A673 (cell line): Measurements from ENCODE around the gene SH2B3. TPM values are rescaled to one million over a fixed set of nuclear protein-coding genes. Genes with fewer than 3 reads are reported as not detected.
A peak's percentile ranks its signal among the peaks of the same experiment; 100 is the strongest.

Experiments
- BruUV-seq: library from RNA; stranded (reverse); fragments of 400-500 nt; replicated peaks from 2 replicates; lab custom pipeline; 2021; lab: Mats Ljungman, UMichigan
- CTCF ChIA-PET: fragments of 300-600 bp; sonication (Branson Sonifier 250); formaldehyde crosslinking; loops from one replicate; lab custom pipeline; 2022; ENCODE audit warnings: antibody characterized with exemption; lab: Charles Lee
- POLR2A ChIA-PET: fragments of 300-600 bp; sonication (Branson Sonifier 250); formaldehyde crosslinking; loops from one replicate; lab custom pipeline; 2022; ENCODE audit warnings: antibody characterized with exemption; ENCODE audit not compliant: low non-redundant PET; lab: Charles Lee
- DNase-seq: peaks from one replicate; pipeline ENCODE4 v3.0.0-alpha.2; 2015; ENCODE audit warnings: low spot score
- H3K27ac ChIP-seq: fragments of 200-600 bp; sonication (generic); 2 replicates; pipeline ENCODE4 v1.5.1; 2016; ENCODE audit warnings: mixed run types, low read depth, mild to moderate bottlenecking, mixed read lengths, antibody characterized with exemption, low read length; ENCODE audit not compliant: poor library complexity, severe bottlenecking
- H3K27me3 ChIP-seq: fragments of 200-600 bp; sonication (generic); replicated peaks from 2 replicates; pipeline ENCODE4 v1.6.1; 2017; ENCODE audit warnings: mixed run types, low read depth, mild to moderate bottlenecking, mixed read lengths, antibody characterized with exemption, low read length; ENCODE audit not compliant: insufficient read depth, poor library complexity
- H3K36me3 ChIP-seq: fragments of 200-600 bp; sonication (generic); 2 replicates; pipeline ENCODE4 v1.6.1; 2016; ENCODE audit warnings: mixed run types, mild to moderate bottlenecking, mixed read lengths, antibody characterized with exemption, low read length; ENCODE audit not compliant: insufficient read depth, poor library complexity, severe bottlenecking
- H3K4me1 ChIP-seq: fragments of 200-600 bp; sonication (generic); 2 replicates; pipeline ENCODE4 v1.6.1; 2017; ENCODE audit warnings: mixed run types, mild to moderate bottlenecking, mixed read lengths, antibody characterized with exemption, low read length; ENCODE audit not compliant: insufficient read depth, poor library complexity, severe bottlenecking
- H3K4me3 ChIP-seq: fragments of 200-600 bp; sonication (generic); 2 replicates; pipeline ENCODE4 v1.5.1; 2016; ENCODE audit warnings: low read depth, mixed run types, mild to moderate bottlenecking, mixed read lengths, low read length; ENCODE audit not compliant: poor library complexity, severe bottlenecking
- H3K9me3 ChIP-seq: fragments of 200-600 bp; sonication (generic); 2 replicates; pipeline ENCODE4 v1.6.1; 2016; ENCODE audit warnings: mixed run types, low read depth, mild to moderate bottlenecking, mixed read lengths, antibody characterized with exemption, low read length; ENCODE audit not compliant: poor library complexity, severe bottlenecking
- CTCF ChIP-seq: fragments of 300-800, 200-600 bp; sonication (generic); conservative IDR thresholded peaks from 2 replicates; pipeline ENCODE4 v1.5.1; 2017; ENCODE audit warnings: low read depth, mild to moderate bottlenecking, antibody characterized with exemption, low read length, moderate library complexity, mixed read lengths
- EZH2 ChIP-seq: fragments of 200-600 bp; sonication (generic); IDR thresholded peaks from 2 replicates; pipeline ENCODE4 v1.6.1; 2017; ENCODE audit warnings: borderline replicate concordance, low read depth, mild to moderate bottlenecking, mixed read lengths, antibody characterized with exemption, low read length; ENCODE audit not compliant: poor library complexity, severe bottlenecking
- intact Hi-C: fragments of 100-400 bp; cut with micrococcal nuclease; formaldehyde crosslinking; loops from one replicate; pipeline ENCODE4 v1.10.0; 2022; ENCODE audit not compliant: unreplicated experiment
- total RNA-seq: library from RNA; stranded (reverse); gene quantifications from 2 replicates; pipeline ENCODE4 v1.2.3, GENCODE V29; 2021

The SH2B3 gene
- total RNA-seq, 1 experiment from 2014 or later: 133 TPM

GRCh38 chr12:111447571-111448265 is 42.0 kb downstream of the SH2B3 start:
- Histone ChIP-seq H3K4me3 (no peak overlapping the region), H3K27ac (peak overlapping the region; percentile 65), H3K27me3 (no peaks in the 10 kb centered on the region), H3K36me3 (peaks cover 73% of the 10 kb centered on the region), H3K4me1 (peaks cover 71% of the 10 kb centered on the region), H3K9me3 (no peaks in the 10 kb centered on the region)
- ChIA-PET CTCF (interaction anchor here (0.6 kb wide), 1 partner anchor 51 kb away, joined by 6 read pairs; no protein-coding TSS in a partner anchor), POLR2A (no interaction called here)
- TF ChIP-seq EZH2 (no peak), CTCF (no peak)
- intact Hi-C loops: no loop called here
- peak; percentile 3 for DNase-seq
- BruUV-seq: no TSS peak

GRCh38 chr12:111448266-111448830 is 42.6 kb downstream of the SH2B3 start:
- no peak for DNase-seq
- Histone ChIP-seq H3K4me3 (no peak overlapping the region), H3K27me3 (no peaks in the 10 kb centered on the region), H3K4me1 (peaks cover 64% of the 10 kb centered on the region), H3K36me3 (peaks cover 71% of the 10 kb centered on the region), H3K9me3 (no peaks in the 10 kb centered on the region), H3K27ac (peak overlapping the region; percentile 65)
- BruUV-seq: no TSS peak
- ChIA-PET POLR2A (no interaction called here), CTCF (interaction anchor here (0.6 to 1.0 kb wide), 2 partner anchors 51 kb away, joined by 3 to 6 read pairs; no protein-coding TSS in a partner anchor)
- no peak for TF ChIP-seq CTCF
- no peak for TF ChIP-seq EZH2
- intact Hi-C loops: no loop called here

GRCh38 chr12:111448846-111449790 is 43.4 kb downstream of the SH2B3 start:
- Histone ChIP-seq H3K27ac (peak overlapping the region; percentile 65), H3K36me3 (peaks cover 78% of the 10 kb centered on the region), H3K4me3 (no peak overlapping the region), H3K9me3 (no peaks in the 10 kb centered on the region), H3K27me3 (no peaks in the 10 kb centered on the region), H3K4me1 (peaks cover 62% of the 10 kb centered on the region)
- DNase-seq: peak; percentile 25
- CTCF ChIA-PET: interaction anchor here (1.0 to 1.3 kb wide), 2 partner anchors 50 to 52 kb away, joined by 3 to 6 read pairs; no protein-coding TSS in a partner anchor
- no TSS peak for BruUV-seq
- intact Hi-C loops: no loop called here
- POLR2A ChIA-PET: no interaction called here
- TF ChIP-seq CTCF: no peak
- TF ChIP-seq EZH2: no peak
